GM19397 (cell line): ENCODE results near the gene DNAH3.
"Not testable (repeated sequence)": the region's sequence is repeated elsewhere in the genome, so short reads cannot be mapped to it uniquely, and the experiment has no call there.

Source experiments
- ATAC-seq: cut with Tn5 transposase; IDR thresholded peaks from one replicate; pipeline ENCODE4 v1.9.1; 2021; ENCODE audit warnings: mild to moderate bottlenecking, moderate library complexity; ENCODE audit not compliant: unreplicated experiment

Gene DNAH3

GRCh38 chr16:21130811-21131210, 19.8 kb downstream of the DNAH3 start:
- no peak for ATAC-seq

GRCh38 chr16:21128991-21129390, 21.7 kb downstream of the DNAH3 start:
- no peak for ATAC-seq

- no peak for ATAC-seq
Observed at GRCh38 chr16:21126518-21126917, 24.1 kb downstream of the DNAH3 start.

- no peak for ATAC-seq
Observed at GRCh38 chr16:21125191-21125590, 25.5 kb downstream of the DNAH3 start.

GRCh38 chr16:21120976-21121520, 29.6 kb downstream of the DNAH3 start:
- no peak for ATAC-seq

- ATAC-seq, result no peak
Observed at GRCh38 chr16:21117567-21117966, 33.1 kb downstream of the DNAH3 start.

- no peak for ATAC-seq
Observed at GRCh38 chr16:21116148-21116693, 34.4 kb downstream of the DNAH3 start.

- ATAC-seq, result not testable (repeated sequence)
Observed at GRCh38 chr16:21115551-21115950, 35.1 kb downstream of the DNAH3 start.

- no peak for ATAC-seq
Observed at GRCh38 chr16:21103941-21104860, 46.4 kb downstream of the DNAH3 start.

GRCh38 chr16:21101631-21102420, 48.8 kb downstream of the DNAH3 start:
- no peak for ATAC-seq

- ATAC-seq, result no peak
Observed at GRCh38 chr16:21100447-21100846, 50.2 kb downstream of the DNAH3 start.

GRCh38 chr16:21097151-21097550, 53.5 kb downstream of the DNAH3 start:
- no peak for ATAC-seq

GRCh38 chr16:21094719-21095118, 55.9 kb downstream of the DNAH3 start:
- ATAC-seq, result not testable (repeated sequence)

- no peak for ATAC-seq
Observed at GRCh38 chr16:21092951-21093350, 57.7 kb downstream of the DNAH3 start.

- ATAC-seq, result no peak
Observed at GRCh38 chr16:21088646-21089538, 61.8 kb downstream of the DNAH3 start.

- no peak for ATAC-seq
Observed at GRCh38 chr16:21088143-21088542, 62.5 kb downstream of the DNAH3 start.

- no peak for ATAC-seq
Observed at GRCh38 chr16:21084631-21085225, 65.9 kb downstream of the DNAH3 start.

- ATAC-seq, result no peak
Observed at GRCh38 chr16:21083729-21084268, 66.8 kb downstream of the DNAH3 start.

- ATAC-seq, result no peak
Observed at GRCh38 chr16:21081329-21081728, 69.3 kb downstream of the DNAH3 start.

- ATAC-seq, result no peak
Observed at GRCh38 chr16:21078563-21078962, 72.1 kb downstream of the DNAH3 start.
